BE2C (cell line): ENCODE measurements around the gene THAP7.

Experiments used
- DNase-seq: peaks from one replicate; pipeline ENCODE4 v3.0.0-alpha.2; 2020
- H3K27me3 ChIP-seq: fragments of 250-450 bp; sonication (Bioruptor Pico); 2 replicates; pipeline ENCODE4 v1.5.1; 2020; ENCODE audit warnings: mild to moderate bottlenecking
- H3K36me3 ChIP-seq: fragments of 250-450 bp; sonication (Bioruptor Pico); 2 replicates; pipeline ENCODE4 v1.5.1; 2020; ENCODE audit warnings: mild to moderate bottlenecking
- H3K4me1 ChIP-seq: fragments of 250-450 bp; sonication (Bioruptor Pico); 2 replicates; pipeline ENCODE4 v1.5.1; 2020
- H3K4me3 ChIP-seq: 2 replicates; pipeline ENCODE4 v1.5.1; 2011; ENCODE audit warnings: low read depth, low read length
- H3K9me3 ChIP-seq: fragments of 250-450 bp; sonication (Bioruptor Pico); 2 replicates; pipeline ENCODE4 v1.5.1; 2020
- TF ChIP-seq, protein P1 (sequence below): IDR thresholded peaks from 2 replicates; pipeline ENCODE4 v1.5.1; 2012; ENCODE audit warnings: mild to moderate bottlenecking, low read depth, low read length

THAP7 gene

DNA sequence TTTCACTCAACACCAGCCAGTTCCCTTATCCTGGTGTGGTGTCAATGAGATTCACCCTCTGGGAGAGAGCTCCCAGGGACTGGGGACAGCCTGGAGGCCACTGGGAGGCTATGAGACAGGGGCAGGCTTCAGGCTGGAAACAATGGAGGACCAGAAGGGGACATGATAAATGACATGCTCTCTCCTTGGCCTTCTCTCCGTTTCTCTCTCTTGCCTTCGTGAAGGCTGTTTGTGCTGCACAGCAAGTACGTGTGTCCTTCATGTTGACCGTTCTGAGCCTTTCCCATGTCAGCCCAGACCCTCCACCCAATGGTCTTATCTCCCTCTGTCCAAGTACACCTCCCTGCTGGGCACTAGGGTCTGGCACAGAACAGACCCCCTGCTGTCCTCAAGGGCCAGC, 21.4 kb downstream of the THAP7 start:
- H3K27me3 ChIP-seq = no peaks in the 10 kb centered on the region
- peaks cover 5% of the 10 kb centered on the region; the same call in 1 of the 2 replicates for H3K36me3 ChIP-seq
- H3K4me1 ChIP-seq = no peaks in the 10 kb centered on the region
- H3K4me3 ChIP-seq = no peak overlapping the region
- TF ChIP-seq, protein P1, sequence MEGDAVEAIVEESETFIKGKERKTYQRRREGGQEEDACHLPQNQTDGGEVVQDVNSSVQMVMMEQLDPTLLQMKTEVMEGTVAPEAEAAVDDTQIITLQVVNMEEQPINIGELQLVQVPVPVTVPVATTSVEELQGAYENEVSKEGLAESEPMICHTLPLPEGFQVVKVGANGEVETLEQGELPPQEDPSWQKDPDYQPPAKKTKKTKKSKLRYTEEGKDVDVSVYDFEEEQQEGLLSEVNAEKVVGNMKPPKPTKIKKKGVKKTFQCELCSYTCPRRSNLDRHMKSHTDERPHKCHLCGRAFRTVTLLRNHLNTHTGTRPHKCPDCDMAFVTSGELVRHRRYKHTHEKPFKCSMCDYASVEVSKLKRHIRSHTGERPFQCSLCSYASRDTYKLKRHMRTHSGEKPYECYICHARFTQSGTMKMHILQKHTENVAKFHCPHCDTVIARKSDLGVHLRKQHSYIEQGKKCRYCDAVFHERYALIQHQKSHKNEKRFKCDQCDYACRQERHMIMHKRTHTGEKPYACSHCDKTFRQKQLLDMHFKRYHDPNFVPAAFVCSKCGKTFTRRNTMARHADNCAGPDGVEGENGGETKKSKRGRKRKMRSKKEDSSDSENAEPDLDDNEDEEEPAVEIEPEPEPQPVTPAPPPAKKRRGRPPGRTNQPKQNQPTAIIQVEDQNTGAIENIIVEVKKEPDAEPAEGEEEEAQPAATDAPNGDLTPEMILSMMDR = no peak
- H3K9me3 ChIP-seq = no peaks in the 10 kb centered on the region
- no peak for DNase-seq

DNA sequence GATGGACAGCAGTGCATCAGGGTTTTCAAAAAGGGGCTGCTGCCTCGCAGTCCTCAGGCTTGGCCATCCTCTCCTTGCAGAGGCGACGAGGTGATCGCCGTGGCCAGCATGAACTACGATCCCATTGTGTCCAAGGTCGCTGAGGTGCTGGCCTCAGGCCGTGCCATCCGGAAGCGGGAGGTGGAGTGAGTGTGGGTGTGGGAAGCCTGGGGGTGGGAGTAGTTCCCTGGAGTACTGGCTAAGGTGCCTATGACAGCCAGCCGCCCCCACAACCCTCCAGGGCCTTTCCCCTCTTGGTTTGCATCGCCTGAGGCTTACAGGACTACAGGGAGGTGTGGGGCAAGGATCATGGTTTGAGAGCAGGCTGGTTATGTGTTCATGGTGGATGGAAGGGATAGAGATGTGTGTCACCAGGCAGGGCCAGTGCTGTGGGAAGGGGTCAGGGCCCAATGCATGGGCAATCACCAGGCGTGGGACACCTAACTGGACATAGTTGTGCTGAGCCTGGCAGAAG, 21.9 kb downstream of the THAP7 start:
- Histone ChIP-seq H3K9me3 (no peaks in the 10 kb centered on the region), H3K4me1 (no peaks in the 10 kb centered on the region), H3K36me3 (0 out of 2 replicates have a peak, but pooled peaks cover 5% of the 10 kb centered on the region), H3K4me3 (no peak overlapping the region), H3K27me3 (no peaks in the 10 kb centered on the region)
- DNase-seq = no peak
- TF ChIP-seq, protein P1 = no peak

DNA sequence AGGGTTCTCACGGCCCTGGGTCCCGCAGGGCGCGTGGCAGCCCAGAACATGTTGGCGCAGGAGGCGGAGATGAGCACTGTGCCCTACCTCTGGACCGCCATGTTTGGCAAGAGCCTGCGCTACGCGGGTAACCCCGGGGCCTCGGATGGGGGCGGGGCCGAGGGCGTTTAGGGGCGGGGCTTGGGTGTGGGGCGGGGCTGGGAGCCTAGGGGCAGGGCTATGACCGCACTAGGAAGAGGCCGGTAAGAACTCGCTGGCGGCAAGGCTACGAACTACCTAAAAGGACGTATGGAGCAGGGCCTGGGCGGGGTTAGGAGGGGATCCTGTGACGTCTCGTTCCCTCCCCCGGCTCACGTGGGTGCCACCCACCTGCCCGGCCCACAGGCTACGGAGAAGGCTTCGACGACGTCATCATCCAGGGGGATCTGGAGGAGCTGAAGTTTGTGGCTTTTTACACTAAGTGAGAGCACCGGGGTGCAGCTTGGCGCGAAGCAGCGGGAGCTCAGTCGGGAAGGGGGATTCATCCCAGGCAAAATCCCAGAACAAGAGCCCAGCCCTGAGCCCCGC, 22.6 kb downstream of the THAP7 start:
- Histone ChIP-seq H3K9me3 (no peaks in the 10 kb centered on the region), H3K27me3 (no peaks in the 10 kb centered on the region), H3K4me3 (no peak overlapping the region), H3K36me3 (0 out of 2 replicates have a peak, but pooled peaks cover 5% of the 10 kb centered on the region), H3K4me1 (no peaks in the 10 kb centered on the region)
- DNase-seq = peak; percentile 77
- TF ChIP-seq, protein P1 = no peak

DNA sequence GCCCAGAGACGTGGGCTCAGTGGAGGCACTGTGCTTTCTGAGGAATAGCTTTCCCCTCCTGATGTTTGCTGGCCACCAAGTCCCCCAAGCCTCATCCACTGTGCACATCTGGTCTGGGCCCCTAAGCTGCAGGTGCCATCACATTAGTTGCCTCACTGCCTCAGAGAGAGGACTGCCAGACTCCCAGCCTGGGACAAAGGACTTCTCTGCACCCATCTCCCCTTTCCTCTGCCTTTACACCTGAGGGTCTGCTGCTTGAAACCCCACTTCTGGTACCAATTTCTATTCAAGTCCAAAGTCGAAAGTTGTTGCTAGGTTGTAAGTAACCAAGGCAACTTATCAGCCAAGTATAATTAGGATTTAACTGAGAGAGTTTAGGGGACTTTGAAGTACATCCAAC, 23.5 kb downstream of the THAP7 start:
- H3K27me3 ChIP-seq = no peaks in the 10 kb centered on the region
- TF ChIP-seq, protein P1 = no peak
- H3K36me3 ChIP-seq = no peaks in the 10 kb centered on the region
- no peak for DNase-seq
- H3K4me3 ChIP-seq = no peak overlapping the region
- H3K9me3 ChIP-seq = no peaks in the 10 kb centered on the region
- no peaks in the 10 kb centered on the region for H3K4me1 ChIP-seq

DNA sequence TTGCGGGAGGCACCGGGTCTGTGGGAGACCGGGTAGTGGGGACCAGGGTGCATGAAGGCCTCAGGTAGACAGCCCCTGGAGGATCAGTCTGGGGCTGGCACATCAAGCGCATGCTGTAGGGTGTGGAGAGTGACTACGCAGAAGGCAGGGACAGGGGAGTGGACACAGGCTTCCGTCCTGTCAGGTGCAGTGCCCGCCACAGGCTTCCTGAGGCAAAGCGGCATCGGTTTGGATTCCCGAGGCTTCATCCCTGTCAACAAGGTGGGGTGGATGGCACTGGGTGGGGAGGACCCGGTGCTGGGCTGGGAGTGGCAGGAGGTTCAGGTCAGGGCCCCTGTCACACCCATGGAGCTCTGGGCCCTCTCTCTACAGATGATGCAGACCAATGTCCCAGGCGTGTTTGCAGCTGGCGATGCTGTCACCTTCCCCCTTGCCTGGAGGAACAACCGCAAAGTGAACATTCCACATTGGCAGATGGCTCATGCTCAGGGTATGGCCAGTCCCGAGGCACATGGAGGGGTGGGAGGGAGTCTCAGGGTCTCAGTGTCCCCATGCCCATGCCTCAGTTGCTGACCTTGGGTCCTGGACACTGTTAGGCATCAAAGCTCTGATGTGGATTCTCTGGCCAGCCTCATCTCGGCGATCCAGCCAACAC, 24.3 kb downstream of the THAP7 start:
- Histone ChIP-seq H3K4me3 (no peak overlapping the region), H3K9me3 (no peaks in the 10 kb centered on the region), H3K4me1 (no peaks in the 10 kb centered on the region), H3K27me3 (no peaks in the 10 kb centered on the region), H3K36me3 (no peaks in the 10 kb centered on the region)
- TF ChIP-seq, protein P1 = no peak
- DNase-seq = no peak

DNA sequence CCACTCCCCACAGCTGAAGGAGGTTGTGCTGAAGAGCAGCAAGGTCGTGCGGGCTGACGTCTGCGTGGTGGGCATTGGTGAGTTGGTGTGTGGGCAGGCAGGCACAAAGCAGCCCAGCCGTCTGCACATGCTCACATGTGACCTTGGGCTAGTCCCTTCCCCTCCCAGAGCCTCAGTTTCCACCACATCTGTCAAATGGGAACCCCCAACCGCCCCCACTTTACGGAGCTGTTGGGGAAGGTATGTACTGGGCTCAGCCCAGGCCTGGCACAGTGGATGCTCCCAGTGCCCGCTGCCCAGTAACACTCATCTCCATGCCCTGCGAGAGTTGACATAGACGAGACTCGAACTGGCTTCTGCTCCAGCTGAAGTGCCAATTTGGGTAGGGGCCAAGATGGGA, 24.9 kb downstream of the THAP7 start:
- H3K27me3 ChIP-seq = no peaks in the 10 kb centered on the region

More for the DNA sequence above, 24.9 kb downstream of the THAP7 start:
- TF ChIP-seq, protein P1 = no peak
- Histone ChIP-seq H3K4me3 (no peak overlapping the region), H3K4me1 (no peaks in the 10 kb centered on the region), H3K9me3 (no peaks in the 10 kb centered on the region), H3K36me3 (no peaks in the 10 kb centered on the region)
- no peak for DNase-seq
